ENCODE data around the gene RLN1.

DNA sequence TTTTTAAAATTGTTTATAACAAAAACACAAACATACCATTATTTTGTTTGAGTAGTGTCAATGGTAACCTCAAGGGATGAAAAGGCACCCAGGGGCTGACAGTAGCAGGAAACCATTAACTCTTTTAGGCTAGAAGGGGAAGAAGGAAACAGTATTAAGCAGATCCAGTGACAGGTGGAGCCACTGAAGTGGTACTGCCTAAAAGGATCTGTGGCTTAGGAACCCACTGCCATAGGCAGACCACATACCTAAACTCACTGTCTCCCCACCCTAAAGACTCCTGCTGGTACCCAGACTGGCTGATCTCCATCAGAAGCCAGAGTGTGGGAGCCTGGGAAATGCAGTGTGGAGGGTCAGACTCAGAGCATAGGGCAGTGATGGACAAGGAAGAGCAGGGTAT, 13.5 kb downstream of the RLN1 start:
- TF ChIP-seq, protein P1, sequence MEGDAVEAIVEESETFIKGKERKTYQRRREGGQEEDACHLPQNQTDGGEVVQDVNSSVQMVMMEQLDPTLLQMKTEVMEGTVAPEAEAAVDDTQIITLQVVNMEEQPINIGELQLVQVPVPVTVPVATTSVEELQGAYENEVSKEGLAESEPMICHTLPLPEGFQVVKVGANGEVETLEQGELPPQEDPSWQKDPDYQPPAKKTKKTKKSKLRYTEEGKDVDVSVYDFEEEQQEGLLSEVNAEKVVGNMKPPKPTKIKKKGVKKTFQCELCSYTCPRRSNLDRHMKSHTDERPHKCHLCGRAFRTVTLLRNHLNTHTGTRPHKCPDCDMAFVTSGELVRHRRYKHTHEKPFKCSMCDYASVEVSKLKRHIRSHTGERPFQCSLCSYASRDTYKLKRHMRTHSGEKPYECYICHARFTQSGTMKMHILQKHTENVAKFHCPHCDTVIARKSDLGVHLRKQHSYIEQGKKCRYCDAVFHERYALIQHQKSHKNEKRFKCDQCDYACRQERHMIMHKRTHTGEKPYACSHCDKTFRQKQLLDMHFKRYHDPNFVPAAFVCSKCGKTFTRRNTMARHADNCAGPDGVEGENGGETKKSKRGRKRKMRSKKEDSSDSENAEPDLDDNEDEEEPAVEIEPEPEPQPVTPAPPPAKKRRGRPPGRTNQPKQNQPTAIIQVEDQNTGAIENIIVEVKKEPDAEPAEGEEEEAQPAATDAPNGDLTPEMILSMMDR (IDR thresholded peaks at IDR 0.05; ENCODE audit: low read length): no peak
- no peak for TF ChIP-seq EZH2 (IDR thresholded peaks at IDR 0.05; ENCODE audit: borderline replicate concordance, low read length)
